HS-5 (cell line): ENCODE measurements around the gene TMPRSS3.

ENCODE experiments used
- DNase-seq: peaks from one replicate; pipeline ENCODE4 v3.0.0-alpha.2; 2012; ENCODE audit warnings: low read depth

TMPRSS3 gene

DNA sequence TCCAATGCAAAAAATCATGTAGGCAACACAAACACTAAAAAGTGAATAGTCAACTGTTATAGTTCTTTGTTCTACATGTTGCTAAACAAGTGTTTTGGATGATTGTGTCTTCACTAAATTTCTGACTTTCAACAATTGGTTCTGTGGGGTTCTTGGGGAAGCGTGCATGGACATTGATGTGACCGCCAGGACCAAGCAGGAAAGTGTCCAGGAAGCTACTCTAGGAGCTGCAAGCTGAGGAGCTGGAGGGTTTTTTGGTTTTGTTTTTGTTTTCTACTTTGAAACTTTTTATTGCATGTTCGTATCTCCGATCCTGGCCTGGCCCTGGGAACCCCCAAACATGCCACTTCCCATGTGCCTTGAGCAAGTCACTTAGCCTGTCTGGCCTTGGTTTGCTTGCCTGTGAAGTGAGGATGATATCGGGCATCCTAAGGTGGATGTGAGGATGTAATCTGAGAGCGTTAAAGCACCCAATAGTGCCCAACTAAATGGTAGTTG is 8.0 kb downstream of the TMPRSS3 start:
- DNase-seq, result no peak

DNA sequence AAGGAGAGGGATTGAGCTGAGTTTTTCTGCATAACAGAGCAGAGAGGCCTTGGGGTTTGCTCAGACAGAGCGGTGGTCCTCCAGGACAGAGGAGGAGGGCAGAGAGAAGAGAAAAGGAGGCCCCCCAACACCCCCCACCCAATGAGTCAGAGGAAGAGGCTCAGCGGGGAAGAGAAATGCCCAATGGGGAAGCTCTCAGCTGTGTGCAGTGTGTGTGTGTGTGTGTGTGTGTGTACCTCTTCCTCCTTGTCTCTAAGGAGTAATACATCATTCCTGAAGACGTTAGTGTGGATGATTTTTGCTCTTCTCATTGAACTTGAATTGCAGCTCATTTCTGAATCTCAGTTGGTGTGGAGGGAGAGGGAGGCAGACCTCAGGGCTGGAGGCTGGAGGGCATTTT is 8.7 kb downstream of the TMPRSS3 start:
- DNase-seq, result no peak

DNA sequence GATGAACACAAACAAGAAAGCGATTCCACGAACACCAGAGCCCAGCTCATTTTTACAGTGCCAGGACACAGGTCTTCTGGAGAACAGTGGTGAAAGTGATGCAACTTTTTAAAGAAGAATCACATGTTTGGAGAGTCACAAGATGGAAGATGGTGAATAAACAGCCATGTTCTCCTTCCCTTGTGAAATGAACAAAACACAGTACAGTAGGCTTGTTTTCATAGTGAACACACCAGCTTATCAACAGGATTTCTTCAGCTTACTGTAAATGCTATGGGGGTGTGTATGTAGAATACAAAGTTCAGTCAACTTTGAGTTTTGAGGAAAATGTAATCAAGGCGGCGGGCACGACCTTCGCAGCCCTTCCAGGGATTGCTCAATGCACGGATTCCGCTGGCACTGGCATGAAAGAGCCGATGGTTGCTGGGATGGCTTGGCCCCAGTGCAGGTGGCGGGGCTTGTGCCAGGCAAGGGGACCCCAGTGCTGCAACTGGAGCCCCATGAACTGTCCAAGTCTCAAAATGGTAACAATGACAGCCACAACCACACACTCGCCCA is 9.7 kb downstream of the TMPRSS3 start:
- no peak for DNase-seq

DNA sequence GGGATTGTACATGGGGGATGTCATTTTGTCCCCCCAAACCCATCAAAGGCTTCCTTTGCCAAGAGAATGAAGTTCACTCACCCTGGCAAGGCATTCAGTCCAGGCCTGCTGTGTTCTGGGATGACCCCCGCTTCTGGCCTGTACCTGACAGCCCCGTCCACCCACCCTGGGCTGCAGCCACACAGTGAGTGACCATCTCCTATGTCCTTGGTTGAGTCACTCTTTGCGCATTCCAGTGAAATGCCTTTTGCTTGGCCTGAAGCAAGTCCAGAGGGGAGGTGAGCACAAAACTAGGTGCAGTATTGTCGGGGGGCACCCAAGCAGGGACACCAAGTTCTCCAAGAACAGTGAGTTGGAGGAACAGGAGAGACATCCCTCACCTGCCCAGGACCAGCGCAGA is 10.2 kb downstream of the TMPRSS3 start:
- no peak for DNase-seq

DNA sequence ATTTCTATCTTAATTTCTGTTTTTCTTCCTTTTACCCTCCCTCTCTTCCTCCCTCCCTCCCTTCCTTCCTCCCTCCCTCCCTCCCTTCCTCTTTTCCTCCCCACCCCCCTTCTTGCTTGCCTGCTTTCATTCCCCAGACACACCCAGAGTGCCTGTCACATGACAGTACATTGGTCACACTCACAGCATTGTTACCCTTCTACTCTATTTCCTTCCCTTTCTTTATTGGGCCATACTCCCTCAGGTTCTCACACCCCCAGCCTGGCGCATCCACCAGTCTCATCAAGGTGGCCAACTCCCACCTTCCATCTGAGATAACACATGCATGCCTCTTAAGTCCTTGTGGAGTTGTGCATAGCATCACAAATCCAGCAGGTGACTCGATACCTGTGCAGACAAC is 10.9 kb downstream of the TMPRSS3 start:
- DNase-seq, result no peak

DNA sequence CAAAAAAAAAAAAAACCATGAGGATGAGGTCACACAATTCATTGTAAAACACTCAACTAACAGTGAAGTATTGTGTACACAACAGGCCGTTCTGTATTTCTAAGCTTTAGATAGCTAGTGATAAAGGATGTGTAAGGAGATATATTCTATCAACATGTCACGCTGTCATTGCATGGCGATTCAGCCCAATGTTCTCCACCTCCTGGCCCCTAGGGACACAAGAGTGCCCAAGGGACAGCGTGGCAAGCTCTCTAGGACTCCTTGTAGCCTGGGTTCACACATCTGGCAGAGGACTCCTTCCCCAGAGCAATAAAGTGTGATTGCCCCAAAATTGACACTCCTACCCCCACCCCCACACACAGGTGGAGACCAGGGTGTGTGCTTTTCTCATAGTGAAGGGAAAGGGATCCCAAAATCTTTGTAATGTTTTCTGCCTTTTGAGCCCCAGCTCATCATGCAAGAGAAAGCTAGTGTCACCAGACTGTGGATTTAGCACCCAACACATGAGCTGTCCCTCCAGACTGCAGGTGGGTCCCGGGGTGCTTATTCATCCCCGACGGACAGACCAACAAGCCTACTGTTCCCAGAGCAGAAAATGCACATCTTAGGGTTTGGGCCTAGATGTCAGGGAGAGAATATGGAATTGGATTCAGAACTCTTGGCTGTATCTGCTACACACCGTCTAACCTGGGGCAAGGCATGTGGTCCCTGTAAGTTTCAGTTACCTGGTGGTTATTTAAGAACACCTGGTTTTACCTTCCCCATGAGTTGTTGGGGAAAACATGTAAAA is 11.5 kb downstream of the TMPRSS3 start:
- no peak for DNase-seq

DNA sequence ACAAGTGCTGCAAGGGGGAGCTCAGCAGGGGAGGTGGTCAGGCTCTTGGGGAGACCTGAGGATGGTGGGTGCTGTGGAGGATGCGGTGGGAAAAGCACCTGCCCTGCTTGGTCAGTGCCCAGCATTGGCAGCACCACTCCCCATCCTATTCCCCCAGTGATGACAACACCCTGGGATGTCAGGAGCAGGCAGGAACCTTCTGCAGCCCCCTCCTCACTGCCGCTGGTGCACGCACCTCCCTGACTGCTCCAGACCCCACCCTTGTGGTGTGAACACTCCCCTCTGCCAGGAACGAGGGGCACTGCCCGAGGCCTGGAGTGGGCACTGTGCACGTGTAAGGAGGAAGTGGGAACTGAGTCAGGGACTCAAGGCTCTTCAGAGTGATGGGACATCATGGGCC is 12.5 kb downstream of the TMPRSS3 start:
- DNase-seq, result no peak

DNA sequence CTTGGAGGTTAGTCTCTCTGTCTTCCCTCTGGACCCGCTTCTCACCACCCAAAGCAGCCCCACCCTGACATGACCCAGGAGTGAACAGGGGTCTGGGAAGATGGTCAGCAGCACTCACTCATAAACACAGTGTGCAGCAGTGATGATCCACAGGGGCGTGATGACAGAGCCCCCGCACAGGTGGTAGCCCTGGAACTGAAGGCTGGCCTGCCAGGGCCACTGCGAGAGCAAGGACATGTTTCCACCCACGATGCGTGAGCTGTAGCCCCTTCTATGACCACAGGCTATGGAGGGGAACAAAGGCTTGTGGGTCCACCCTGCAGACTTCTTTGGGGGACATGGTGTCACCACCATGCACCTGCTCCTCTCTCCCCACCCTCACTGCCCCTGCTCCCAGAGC is 12.9 kb downstream of the TMPRSS3 start:
- no peak for DNase-seq

DNA sequence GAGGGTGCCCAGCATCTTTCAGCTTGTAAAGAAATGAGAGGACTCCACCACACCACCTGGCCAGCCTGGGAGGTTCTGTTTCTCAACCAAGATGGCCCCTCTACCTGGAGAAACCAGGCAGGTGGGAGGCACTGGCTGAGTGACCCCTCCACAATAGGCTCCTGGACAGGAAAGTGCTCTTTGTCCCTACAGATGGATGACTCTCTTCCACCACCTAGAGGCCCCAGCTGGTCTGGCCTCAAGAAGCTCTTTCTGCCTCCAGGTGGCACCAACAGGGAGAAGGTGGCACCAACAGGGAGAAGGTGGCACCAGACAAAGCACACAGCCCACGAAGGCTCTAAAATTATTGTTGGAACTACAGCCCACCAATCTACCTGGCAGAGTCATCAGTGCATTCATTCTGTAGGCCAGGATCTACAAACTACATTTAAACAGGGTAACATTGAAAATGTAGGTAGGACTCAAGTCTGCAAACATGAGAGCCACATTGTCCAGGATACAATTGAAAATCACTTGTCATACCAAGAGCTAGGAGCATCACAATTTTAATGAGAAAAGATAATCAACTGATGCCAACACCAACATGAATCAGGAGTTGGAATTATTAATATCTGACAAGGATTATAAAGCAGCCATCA is 14.4 kb downstream of the TMPRSS3 start:
- no peak for DNase-seq

DNA sequence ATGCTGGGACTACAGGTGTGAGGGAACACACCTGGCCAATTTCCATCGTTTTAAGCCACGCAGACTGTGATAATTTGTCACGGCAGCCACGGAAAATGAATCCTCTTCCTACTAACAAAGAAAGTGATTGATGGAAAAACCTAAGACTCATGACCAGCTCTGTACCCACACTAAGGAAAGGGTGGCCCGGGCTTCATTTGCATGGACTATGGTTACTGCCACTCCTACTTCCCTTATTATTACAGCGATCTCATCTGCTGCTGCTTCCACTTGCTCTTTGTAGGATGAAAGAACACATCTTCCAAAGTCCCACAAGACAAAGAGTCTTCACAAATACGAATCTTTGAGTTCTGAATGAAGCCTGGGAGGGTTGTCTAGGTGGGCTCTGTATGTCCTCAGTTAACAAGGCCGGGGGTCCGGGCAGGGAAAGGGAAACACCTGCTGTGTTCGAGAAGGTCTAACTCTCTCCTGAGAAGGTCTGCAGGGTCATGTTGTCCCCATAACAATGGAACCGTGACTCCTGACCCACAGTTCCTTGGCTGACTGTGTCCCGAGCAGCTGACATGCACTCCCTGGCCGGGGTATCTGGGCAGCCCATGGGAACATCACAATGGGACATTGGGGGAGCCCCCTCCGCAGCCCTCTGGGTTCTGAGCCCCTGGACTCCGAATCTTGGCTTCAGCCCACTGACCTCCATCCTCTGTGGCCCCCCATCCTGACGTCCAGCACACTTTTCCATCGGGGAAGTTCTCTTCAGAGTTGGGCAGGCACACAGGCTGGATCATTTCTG is 16.2 kb downstream of the TMPRSS3 start:
- DNase-seq, result no peak

DNA sequence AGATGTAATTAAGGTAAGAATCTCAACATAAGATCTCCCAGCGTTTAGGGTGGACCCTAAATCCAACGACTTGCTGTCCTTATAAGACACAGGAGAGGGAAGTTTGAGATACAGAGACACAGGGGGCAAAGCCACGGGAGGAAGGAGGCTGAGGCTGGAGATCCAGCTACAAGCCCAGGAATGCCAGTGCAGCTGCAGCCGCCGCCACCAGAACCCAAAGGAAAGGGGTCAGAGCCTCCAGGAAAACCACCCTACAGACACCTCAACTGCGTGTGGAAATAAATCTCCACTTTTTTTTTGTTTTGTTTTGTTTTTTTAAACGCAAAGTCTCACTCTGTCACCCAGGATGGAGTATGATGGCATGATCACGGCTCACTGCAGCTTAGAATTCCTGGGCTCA is 17.4 kb downstream of the TMPRSS3 start:
- DNase-seq, result no peak

DNA sequence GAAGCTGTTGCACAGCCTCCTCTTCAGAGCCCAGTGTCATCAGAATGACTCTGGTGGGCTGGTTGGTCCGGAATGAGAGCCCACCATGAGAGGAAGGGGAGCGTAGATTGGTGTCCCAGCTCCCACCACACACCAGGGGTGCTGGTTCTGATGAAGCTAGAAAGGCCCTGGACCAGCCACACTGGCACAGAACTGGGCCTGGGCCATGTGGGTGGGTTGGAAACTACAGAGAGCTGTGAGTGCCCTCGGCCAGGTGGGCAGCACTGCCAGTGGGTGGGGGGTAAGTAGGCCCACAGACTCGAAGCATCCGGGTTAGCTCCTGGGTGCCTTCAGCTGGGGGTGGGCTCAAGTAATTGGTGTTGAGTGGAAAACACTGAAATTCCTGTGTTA is 17.9 kb downstream of the TMPRSS3 start:
- no peak for DNase-seq

DNA sequence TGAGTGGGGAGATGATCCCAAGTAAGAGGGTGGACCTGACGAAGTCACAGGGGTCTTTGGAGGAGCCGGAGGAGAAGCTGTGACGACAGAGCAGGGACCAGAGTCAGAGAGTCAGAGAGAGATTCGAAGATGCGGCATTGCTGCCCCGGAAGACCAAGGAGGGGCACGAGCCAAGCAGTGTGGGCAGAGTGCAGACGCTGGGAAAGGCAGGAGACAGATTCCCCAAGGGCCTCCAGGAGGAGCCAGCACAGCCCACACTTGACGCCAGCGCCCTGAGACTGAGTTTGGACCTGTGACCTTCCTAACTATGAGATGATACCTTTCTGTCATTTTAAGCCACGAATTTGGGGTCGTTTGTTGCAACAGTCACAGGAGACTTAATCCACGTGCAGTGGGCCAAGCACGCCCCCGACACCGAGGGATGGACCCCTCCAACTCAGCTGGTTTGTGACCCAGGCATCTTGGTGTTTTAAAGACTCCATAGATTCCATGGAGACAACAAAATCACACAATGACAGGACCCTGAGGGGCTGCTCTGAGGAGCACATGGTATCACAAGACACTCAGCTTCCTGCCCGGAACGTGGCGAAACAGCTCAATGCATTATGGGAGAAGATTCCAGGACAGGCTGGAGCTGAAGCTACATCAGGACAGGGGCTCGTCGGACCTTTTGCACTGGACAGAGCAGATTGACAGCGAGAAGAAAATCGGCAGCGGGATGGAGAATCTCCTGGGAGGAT is 18.5 kb downstream of the TMPRSS3 start:
- DNase-seq, result no peak

DNA sequence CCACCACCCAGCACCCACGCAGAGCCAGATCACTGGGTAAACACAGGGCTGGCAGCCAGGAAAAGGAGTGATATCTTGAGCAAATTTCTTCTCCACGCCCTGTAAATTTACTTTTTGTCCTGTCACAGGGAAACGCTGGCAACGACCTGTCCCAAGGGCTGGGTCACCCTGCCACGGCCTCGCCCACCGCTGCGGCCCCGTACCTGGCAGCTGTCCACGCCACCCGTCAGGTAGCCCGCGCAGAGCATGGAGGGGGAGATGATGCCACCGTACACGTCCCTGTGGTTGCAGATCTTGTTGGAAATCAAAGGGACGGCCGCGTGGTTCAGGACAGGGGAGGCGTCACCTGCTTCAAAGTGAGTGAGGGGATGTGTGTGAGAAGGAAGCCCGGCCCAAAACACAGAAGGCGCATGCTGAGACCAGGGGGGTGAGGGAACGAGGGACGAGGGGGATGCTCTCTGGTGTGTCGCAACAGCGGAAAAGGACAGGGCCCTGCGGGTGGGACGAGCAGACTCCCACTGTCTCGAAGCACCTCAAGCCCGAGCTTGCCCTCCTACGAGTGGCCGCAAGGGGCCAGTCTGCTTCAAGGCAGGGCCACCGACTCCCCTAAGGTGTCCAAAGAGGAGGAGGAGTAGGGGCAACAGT is 19.4 kb downstream of the TMPRSS3 start:
- no peak for DNase-seq

DNA sequence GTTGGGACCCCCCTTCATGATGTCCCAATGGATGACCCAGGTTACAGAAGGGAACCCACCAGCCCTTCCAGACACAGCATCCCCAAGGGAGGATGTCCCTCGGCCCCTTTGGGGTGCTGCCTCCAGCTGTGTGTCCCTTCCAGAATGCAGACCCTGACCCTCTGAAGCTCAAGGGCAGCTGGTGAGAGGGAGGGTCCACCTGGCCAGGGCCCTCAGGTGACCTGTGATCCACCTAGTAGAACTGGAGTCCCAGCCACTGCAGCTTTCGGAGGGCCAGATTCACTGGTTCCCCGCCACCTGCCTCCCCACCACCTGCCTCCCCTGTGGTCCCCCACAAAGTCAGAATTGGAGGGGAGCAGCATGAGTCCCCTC is 19.9 kb downstream of the TMPRSS3 start:
- DNase-seq, result no peak

DNA sequence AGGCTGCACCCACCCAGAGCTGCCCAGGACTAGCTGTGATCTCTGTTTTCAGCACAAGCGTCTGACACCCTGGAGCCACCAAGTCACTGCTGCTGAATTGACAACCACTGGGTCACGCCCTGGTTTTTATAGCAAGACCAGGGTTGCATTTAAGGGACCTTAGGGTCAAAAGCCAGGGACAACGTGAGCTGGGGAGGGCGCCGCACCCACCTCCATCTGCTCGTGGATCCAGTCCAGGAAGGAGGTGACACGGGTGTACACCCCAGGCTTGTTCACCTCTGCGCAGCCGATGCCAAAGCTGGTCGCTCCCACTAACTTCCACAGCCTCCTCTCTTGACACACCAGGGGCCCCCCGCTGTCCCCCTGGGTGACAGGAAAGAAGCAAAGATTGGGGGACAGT is 20.3 kb downstream of the TMPRSS3 start:
- no peak for DNase-seq

DNA sequence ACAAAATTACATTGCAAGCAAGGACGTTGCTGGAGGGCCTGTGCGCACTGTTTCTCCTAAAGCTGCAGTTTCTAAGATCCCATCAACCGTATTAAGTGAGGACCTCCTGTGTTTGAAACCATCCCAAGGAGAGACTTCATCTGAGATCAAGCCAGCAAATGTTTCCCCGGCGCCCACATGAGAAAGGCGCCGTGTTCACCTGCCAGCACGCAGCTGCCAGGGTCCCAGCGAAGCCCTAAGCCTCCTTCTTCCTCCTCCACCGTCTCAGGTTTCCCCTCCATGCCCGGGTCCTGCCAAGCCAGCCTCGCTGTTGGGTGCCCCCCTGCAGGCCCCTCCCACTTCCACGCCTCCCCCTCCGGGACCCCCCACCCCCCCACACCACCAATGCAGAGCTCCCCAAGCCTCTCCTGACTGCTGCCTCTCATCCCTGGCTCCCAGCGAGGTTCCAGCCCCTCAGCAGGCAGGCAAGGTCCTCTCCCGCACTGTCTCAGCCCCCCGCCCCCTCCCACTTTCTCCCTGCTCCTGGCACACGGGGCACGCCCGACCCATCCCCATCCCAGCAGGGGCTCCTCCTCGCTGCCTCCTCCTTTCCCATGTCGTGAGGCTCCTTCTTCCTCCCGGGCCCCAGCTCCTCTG is 20.9 kb downstream of the TMPRSS3 start:
- no peak for DNase-seq

DNA sequence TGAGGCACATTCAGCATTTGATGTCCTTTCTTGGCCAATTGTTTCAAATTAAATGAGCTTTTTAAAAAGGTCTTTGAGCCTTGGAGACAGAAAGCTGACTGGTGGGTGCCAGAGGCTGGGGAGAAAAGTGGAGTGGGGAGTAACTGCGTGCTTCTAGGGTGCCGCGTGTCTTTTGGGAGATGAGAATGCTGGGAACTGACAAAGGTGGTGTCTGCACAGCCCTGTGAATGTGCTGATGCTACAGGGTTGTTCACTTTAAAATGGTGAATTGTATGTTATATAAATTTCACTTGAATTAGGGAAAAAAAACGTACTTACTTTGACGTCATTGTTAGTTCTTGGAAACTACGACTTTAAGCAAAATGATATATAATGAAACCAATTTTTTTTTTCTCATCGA is 21.4 kb downstream of the TMPRSS3 start:
- DNase-seq, result no peak

DNA sequence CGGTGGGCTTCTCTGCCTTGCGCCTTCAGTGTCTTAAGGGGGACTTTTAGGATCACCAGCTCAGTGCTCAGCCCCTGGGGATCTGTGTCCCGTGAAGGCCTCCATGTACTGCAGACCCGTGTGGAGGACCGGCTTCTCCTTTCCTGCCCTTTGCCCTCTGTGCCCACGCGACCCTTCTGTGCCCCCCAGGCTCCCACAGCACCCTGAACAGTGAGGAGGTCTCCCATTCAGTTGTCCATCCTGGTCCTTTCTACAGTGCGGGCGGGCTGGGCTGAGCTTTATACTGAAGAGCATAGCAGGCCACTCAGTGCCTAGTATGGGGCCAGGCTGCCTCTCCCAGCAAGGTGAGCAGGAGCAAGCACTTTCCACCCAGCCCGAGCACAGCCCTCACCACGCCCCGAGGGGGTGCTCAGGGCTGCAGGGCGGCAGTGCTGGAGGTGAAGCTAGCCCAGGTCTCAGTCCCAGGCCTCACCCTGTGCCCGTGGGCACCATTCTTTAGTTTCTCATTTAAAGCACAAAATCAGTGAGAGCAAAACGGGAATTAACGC is 21.9 kb downstream of the TMPRSS3 start:
- no peak for DNase-seq

DNA sequence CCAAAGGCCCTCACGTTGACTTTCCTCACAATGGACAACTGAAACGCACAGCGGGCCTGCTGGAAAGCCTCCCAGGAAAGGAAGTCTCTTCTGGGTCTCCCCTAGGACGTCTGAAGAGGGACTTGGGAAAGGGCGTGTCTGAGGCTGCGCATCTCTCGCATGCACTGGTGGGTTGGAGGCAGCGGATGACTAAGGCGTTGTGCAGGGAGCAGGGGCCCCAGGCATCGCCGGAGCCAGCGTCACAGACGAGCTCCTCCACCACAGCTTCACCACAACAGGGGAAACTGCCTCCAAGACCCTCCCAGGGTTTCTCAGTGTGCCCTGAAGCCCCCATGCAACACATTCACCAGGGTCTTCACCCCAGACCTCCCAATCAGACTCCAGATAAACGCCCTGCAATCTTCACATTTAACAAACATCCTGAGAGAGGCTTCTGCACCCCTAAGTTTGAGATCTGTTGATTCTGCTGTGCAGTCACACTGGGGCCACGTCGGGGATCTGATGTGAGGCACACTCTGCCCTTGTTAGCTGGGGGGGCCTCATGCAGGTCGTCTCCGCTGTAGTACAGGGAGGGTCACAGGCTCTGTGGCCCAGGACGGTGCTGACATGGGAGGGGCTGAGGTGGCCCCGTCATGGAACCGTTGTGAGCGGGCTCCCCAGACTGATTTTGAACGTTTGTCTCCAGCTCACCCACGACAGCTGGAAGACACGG is 22.5 kb downstream of the TMPRSS3 start:
- no peak for DNase-seq
